GM12864 (cell line): ENCODE measurements around the gene TMEM239.

ENCODE experiments used
- DNase-seq: peaks from one replicate; pipeline ENCODE4 v3.0.0-alpha.2; 2011; ENCODE audit warnings: low read depth
- H3K4me3 ChIP-seq: 2 replicates; pipeline ENCODE4 v1.5.1; 2011; ENCODE audit warnings: mild to moderate bottlenecking, low read depth, low read length, control low read depth
- CTCF ChIP-seq: IDR thresholded peaks from 2 replicates; pipeline ENCODE4 v1.5.1; 2011; ENCODE audit warnings: low read depth, mild to moderate bottlenecking, moderate library complexity, low read length, control low read depth, inconsistent platforms; ENCODE audit errors: missing control alignments

Gene TMEM239

GRCh38 chr20:2795451-2795850 lies 20.7 kb upstream of the TMEM239 start:
- no peak for DNase-seq
- H3K4me3 ChIP-seq: no peak overlapping the region
- TF ChIP-seq CTCF: no peak

- no peak overlapping the region for H3K4me3 ChIP-seq
- DNase-seq: no peak
- TF ChIP-seq CTCF: no peak
Observed at GRCh38 chr20:2796011-2796660, 20.0 kb upstream of the TMEM239 start.

- TF ChIP-seq CTCF: no peak
- no peak overlapping the region for H3K4me3 ChIP-seq
- no peak for DNase-seq
Observed at GRCh38 chr20:2797136-2797983, 18.8 kb upstream of the TMEM239 start.

GRCh38 chr20:2798095-2798805 lies 17.9 kb upstream of the TMEM239 start:
- DNase-seq: no peak
- TF ChIP-seq CTCF: no peak
- H3K4me3 ChIP-seq: no peak overlapping the region

- no peak for TF ChIP-seq CTCF
- DNase-seq: no peak
Observed at GRCh38 chr20:2798814-2799213, 17.4 kb upstream of the TMEM239 start.

GRCh38 chr20:2799271-2799670 lies 16.9 kb upstream of the TMEM239 start:
- TF ChIP-seq CTCF: no peak
- DNase-seq: no peak
- peak overlapping the region; percentile 43 for H3K4me3 ChIP-seq

More at GRCh38 chr20:2798814-2799213, 17.4 kb upstream of the TMEM239 start:
- H3K4me3 ChIP-seq: no peak overlapping the region
